Epithelial cell of proximal tubule (primary cell): Measurements from ENCODE around the gene SOS2. TPM values are rescaled to one million over a fixed set of nuclear protein-coding genes. Genes with fewer than 3 reads are reported as not detected.
"Not testable (repeated sequence)": the region's sequence is repeated elsewhere in the genome, so short reads cannot be mapped to it uniquely, and the experiment has no call there.

Experiments
- DNase-seq: peaks from one replicate; pipeline ENCODE4 v3.0.0-alpha.2; 2011; ENCODE audit warnings: low read depth
- H3K4me3 ChIP-seq: 2 replicates; pipeline ENCODE4 v1.5.1; 2011; ENCODE audit warnings: low read depth, mild to moderate bottlenecking, low read length
- total RNA-seq: library from RNA; depleted of rRNA; stranded (reverse); fragments of >200 nt; gene quantifications from 2 replicates; pipeline ENCODE4 v1.2.3, GENCODE V29; 2015
- TF ChIP-seq, protein P1 (sequence below): conservative IDR thresholded peaks from 2 replicates; pipeline ENCODE4 v1.5.1; 2012; ENCODE audit warnings: low read depth, mild to moderate bottlenecking, low read length

Gene SOS2
- total RNA-seq, 1 donor from 2014 or later, result 13.5 TPM

- H3K4me3 ChIP-seq, result no peak overlapping the region
- DNase-seq, result no peak
- TF ChIP-seq, protein P1, sequence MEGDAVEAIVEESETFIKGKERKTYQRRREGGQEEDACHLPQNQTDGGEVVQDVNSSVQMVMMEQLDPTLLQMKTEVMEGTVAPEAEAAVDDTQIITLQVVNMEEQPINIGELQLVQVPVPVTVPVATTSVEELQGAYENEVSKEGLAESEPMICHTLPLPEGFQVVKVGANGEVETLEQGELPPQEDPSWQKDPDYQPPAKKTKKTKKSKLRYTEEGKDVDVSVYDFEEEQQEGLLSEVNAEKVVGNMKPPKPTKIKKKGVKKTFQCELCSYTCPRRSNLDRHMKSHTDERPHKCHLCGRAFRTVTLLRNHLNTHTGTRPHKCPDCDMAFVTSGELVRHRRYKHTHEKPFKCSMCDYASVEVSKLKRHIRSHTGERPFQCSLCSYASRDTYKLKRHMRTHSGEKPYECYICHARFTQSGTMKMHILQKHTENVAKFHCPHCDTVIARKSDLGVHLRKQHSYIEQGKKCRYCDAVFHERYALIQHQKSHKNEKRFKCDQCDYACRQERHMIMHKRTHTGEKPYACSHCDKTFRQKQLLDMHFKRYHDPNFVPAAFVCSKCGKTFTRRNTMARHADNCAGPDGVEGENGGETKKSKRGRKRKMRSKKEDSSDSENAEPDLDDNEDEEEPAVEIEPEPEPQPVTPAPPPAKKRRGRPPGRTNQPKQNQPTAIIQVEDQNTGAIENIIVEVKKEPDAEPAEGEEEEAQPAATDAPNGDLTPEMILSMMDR, result no peak
Measured at GRCh38 chr14:50082784-50083466, 148.5 kb downstream of the SOS2 start.

DNA sequence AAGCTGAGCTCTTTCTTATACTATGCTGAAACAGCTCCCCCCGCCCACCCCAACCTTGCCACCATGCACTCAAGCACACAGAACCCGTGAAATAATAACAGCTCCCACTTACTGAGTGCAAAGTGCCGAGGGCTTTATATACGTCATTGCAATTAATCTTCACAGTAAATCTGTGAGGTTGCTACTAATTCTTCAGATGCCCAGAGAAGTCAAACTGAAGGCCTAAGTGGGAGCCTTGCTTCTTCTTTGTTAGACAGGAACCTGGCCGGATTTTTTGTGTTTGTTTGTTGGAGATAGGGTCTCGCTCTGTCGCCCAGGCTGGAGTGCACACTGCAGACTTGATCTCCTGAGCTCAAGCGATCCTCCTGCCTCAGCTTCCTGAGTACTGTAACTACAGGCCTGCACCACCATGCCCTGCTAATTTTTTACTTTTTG lies 149.1 kb downstream of the SOS2 start:
- no peak overlapping the region for H3K4me3 ChIP-seq
- TF ChIP-seq, protein P1, result no peak
- DNase-seq, result no peak

DNA sequence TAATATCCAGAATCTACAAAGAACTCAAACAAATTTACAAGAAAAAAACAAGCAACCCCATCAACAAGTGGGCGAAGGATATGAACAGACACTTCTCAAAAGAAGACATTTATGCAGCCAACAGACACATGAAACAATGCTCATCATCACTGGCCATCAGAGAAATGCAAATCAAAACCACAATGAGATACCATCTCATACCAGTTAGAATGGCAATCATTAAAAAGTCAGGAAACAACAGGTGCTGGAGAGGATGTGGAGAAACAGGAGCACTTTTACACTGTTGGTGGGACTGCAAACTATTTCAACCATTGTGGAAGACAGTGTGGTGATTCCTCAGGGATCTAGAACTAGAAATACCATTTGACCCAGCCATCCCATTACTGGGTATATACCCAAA lies 152.3 kb downstream of the SOS2 start:
- H3K4me3 ChIP-seq, DNase-seq: not testable (repeated sequence)

DNA sequence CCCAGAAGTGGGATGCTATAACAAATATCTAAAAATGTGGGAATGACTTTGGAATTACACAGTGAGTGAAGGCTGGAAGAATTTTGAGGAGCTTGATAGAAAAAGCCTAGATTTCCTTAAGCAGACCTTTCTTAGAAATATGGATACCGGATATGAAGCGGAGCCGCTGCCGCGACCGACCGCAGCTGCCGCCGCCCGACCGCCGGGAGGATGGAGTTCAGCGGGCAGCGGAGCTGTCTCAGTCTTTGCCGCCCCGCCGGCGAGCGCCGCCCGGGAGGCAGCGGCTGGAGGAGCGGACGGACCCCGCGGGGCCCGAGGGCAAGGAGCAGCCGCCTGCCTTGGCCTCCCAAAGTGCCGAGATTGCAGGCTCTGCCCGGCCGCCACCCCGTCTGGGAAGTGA lies 157.7 kb downstream of the SOS2 start:
- H3K4me3 ChIP-seq, DNase-seq: not testable (repeated sequence)

DNA sequence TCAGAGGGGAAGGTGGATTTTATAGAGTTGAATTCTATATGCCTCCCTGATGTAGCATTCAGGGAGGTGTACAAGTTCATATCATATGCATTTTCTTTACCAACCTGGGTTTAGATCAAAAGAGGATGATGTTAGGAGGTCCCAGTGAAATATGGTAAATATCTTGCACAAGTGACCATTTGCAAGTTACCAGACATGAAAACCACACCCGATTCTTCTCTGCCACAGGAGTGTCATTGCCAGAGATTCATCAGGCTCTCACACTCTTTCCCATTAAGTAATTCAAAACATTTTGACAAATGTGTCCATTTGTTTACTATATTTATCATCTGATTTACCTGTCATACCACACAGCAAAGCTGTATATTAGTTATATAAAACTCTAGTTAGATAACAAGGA lies 159.0 kb downstream of the SOS2 start:
- H3K4me3 ChIP-seq, result no peak overlapping the region
- TF ChIP-seq, protein P1, result no peak
- DNase-seq, result no peak

DNA sequence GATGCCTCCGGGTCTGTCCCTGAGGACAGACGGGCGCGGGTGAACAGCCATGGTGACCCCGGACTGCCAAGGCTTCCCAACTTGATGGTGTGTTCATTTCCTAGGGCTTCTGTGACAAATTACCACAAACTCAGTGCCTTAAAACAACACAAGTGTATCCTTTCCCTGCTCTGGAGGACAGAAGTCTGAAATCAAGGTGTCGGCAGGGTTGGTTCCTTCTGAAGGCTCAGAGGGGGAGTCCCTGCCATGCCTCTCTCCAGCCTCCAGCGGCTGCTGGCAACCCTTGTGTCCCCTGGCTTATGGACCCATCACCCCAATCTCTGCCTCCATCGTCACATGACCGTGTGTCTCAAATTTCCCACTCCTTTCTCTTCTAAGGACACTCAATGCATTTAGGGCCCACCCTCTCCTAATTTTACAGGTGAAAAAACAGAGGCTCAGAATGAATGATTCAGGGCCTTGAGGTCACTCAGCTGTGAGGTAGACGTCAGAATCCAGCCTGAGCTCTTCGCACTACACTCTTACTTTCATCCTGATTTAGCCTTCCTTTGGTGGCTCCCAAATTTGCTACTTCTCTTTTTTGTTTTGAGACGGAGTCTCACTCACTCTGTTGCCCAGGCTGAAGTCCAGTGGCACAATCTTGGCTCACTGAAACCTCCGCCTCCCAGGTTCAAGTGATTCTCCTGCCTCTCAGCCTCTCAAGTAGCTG lies 160.4 kb downstream of the SOS2 start:
- no peak for DNase-seq
- H3K4me3 ChIP-seq, result no peak overlapping the region
- TF ChIP-seq, protein P1, result no peak

- no peak for DNase-seq
- H3K4me3 ChIP-seq, result no peak overlapping the region
- TF ChIP-seq, protein P1, result no peak
Measured at GRCh38 chr14:50070230-50070629, 161.1 kb downstream of the SOS2 start.

- H3K4me3 ChIP-seq, result no peak overlapping the region
- TF ChIP-seq, protein P1, result no peak
- DNase-seq, result no peak
Measured at GRCh38 chr14:50069325-50069724, 162.1 kb downstream of the SOS2 start.
